MM.1S (cell line): ENCODE data around the gene OR2T27.
A peak's percentile ranks its signal among the peaks of the same experiment; 100 is the strongest.
"Not testable (repeated sequence)": the region's sequence is repeated elsewhere in the genome, so short reads cannot be mapped to it uniquely, and the experiment has no call there.

ENCODE experiments used
- DNase-seq: peaks from one replicate; pipeline ENCODE4 v3.0.0-alpha.2; 2015
- H2AFZ ChIP-seq: fragments of 300-600 bp; sonication (generic); 2 replicates; pipeline ENCODE4 v1.6.0; 2016; ENCODE audit warnings: antibody characterized with exemption, low read length
- H3F3A ChIP-seq: fragments of 300-600 bp; sonication (generic); 2 replicates; pipeline ENCODE4 v1.6.1; 2016; ENCODE audit warnings: mild to moderate bottlenecking, antibody characterized with exemption, low read length, moderate library complexity, mixed read lengths; ENCODE audit not compliant: insufficient read depth
- H3K27ac ChIP-seq: fragments of 300-600 bp; sonication (generic); 2 replicates; pipeline ENCODE4 v1.5.1; 2016; ENCODE audit warnings: mild to moderate bottlenecking, low read length
- H3K27me3 ChIP-seq: fragments of 300-600 bp; sonication (generic); replicated peaks from 2 replicates; pipeline ENCODE4 v1.6.0; 2016; ENCODE audit warnings: low read length; ENCODE audit not compliant: insufficient read depth
- H3K36me3 ChIP-seq: fragments of 300-600 bp; sonication (generic); replicated peaks from 2 replicates; pipeline ENCODE4 v1.6.1; 2016; ENCODE audit warnings: mild to moderate bottlenecking, low read length, mixed read lengths; ENCODE audit not compliant: insufficient read depth
- H3K4me1 ChIP-seq: fragments of 300-600 bp; sonication (generic); 2 replicates; pipeline ENCODE4 v1.6.1; 2016; ENCODE audit warnings: low read length, mixed read lengths
- H3K4me2 ChIP-seq: fragments of 300-600 bp; sonication (generic); 2 replicates; pipeline ENCODE4 v1.6.0; 2016; ENCODE audit warnings: low read depth, low read length
- H3K4me3 ChIP-seq: fragments of 300-600 bp; sonication (generic); 2 replicates; pipeline ENCODE4 v1.5.1; 2016; ENCODE audit warnings: low read length, mixed read lengths
- H3K79me2 ChIP-seq: fragments of 300-600 bp; sonication (generic); 2 replicates; pipeline ENCODE4 v1.6.1; 2016; ENCODE audit warnings: mixed run types, low read length, mixed read lengths
- H3K9ac ChIP-seq: fragments of 300-600 bp; sonication (generic); 2 replicates; pipeline ENCODE4 v1.6.1; 2016; ENCODE audit warnings: low read length, mixed read lengths
- H3K9me2 ChIP-seq: fragments of 300-600 bp; sonication (generic); replicated peaks from 2 replicates; pipeline ENCODE4 v1.6.1; 2016; ENCODE audit warnings: mild to moderate bottlenecking, low read length, mixed read lengths; ENCODE audit not compliant: insufficient read depth
- H3K9me3 ChIP-seq: fragments of 300-600 bp; sonication (generic); replicated peaks from 2 replicates; pipeline ENCODE4 v1.6.1; 2016; ENCODE audit warnings: mild to moderate bottlenecking, low read length, mixed read lengths; ENCODE audit not compliant: insufficient read depth
- H4K20me1 ChIP-seq: fragments of 300-600 bp; sonication (generic); 2 replicates; pipeline ENCODE4 v1.6.1; 2016; ENCODE audit warnings: mild to moderate bottlenecking, low read length, moderate library complexity, mixed read lengths; ENCODE audit not compliant: insufficient read depth
- EZH2 ChIP-seq: fragments of 300-600 bp; sonication (generic); optimal IDR thresholded peaks from 2 replicates; pipeline ENCODE3; 2017; ENCODE audit warnings: low read depth, mild to moderate bottlenecking, antibody characterized with exemption, low read length, mixed read lengths
- EZH2phosphoT487 ChIP-seq: fragments of 300-600 bp; sonication (generic); IDR thresholded peaks from 2 replicates; pipeline ENCODE4 v1.6.1; 2018; ENCODE audit warnings: antibody characterized with exemption, low read length
- TF ChIP-seq, protein P1 (sequence below): fragments of 300-600 bp; sonication (generic); IDR thresholded peaks from 2 replicates; pipeline ENCODE4 v1.5.1; 2016; ENCODE audit warnings: antibody characterized with exemption, low read length, mixed read lengths

OR2T27 gene

GRCh38 chr1:248688527-248689298, 33.4 kb upstream of the OR2T27 start:
- DNase-seq = no peak
- Histone ChIP-seq H3K9ac (no peak overlapping the region), H3F3A (no peaks in the 10 kb centered on the region), H3K36me3 (no peaks in the 10 kb centered on the region), H2AFZ (no peak overlapping the region), H3K4me2 (no peak overlapping the region), H3K9me2 (no peaks in the 10 kb centered on the region), H3K9me3 (no peaks in the 10 kb centered on the region), H4K20me1 (no peaks in the 10 kb centered on the region), H3K27ac (no peak overlapping the region), H3K27me3 (no peaks in the 10 kb centered on the region), H3K79me2 (no peaks in the 10 kb centered on the region), H3K4me1 (no peaks in the 10 kb centered on the region), H3K4me3 (no peak overlapping the region)
- no peak for TF ChIP-seq EZH2phosphoT487

DNA sequence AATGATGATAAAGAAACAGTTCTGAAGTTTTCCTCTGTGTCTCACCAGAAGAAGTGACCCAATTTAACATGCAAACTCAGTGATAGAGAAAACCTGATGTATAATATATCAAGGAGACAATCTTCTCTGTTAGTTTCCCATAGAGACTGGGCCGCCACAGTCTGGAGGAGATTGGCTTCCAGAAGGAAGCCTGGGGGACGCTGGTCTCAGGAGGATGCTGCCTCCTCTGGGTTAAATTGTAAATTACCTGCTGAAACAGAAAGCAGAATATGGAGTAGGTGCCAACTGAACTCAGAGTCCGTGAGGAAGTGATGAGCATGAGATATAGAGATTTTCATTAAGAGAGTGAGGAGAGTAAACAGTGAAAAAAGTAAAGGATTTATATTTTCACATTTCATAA, 31.5 kb upstream of the OR2T27 start:
- no peak overlapping the region for H3K4me2 ChIP-seq

GRCh38 chr1:248681651-248682050, 26.3 kb upstream of the OR2T27 start:
- Histone ChIP-seq H3K27me3 (no peaks in the 10 kb centered on the region), H3K4me2 (no peak overlapping the region), H3K9me3 (no peaks in the 10 kb centered on the region), H2AFZ (no peak overlapping the region), H3K79me2 (no peaks in the 10 kb centered on the region), H3K4me1 (no peaks in the 10 kb centered on the region), H3F3A (no peaks in the 10 kb centered on the region), H4K20me1 (no peaks in the 10 kb centered on the region), H3K9me2 (no peaks in the 10 kb centered on the region), H3K27ac (no peak overlapping the region), H3K4me3 (no peak overlapping the region), H3K36me3 (no peaks in the 10 kb centered on the region), H3K9ac (no peak overlapping the region)
- TF ChIP-seq EZH2phosphoT487 (no peak), EZH2 (no peak)
- TF ChIP-seq, protein P1, sequence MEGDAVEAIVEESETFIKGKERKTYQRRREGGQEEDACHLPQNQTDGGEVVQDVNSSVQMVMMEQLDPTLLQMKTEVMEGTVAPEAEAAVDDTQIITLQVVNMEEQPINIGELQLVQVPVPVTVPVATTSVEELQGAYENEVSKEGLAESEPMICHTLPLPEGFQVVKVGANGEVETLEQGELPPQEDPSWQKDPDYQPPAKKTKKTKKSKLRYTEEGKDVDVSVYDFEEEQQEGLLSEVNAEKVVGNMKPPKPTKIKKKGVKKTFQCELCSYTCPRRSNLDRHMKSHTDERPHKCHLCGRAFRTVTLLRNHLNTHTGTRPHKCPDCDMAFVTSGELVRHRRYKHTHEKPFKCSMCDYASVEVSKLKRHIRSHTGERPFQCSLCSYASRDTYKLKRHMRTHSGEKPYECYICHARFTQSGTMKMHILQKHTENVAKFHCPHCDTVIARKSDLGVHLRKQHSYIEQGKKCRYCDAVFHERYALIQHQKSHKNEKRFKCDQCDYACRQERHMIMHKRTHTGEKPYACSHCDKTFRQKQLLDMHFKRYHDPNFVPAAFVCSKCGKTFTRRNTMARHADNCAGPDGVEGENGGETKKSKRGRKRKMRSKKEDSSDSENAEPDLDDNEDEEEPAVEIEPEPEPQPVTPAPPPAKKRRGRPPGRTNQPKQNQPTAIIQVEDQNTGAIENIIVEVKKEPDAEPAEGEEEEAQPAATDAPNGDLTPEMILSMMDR = no peak
- DNase-seq = no peak

More for the DNA sequence above, 31.5 kb upstream of the OR2T27 start:
- no peak overlapping the region for H3K9ac ChIP-seq
- H3K36me3 ChIP-seq = no peaks in the 10 kb centered on the region
- H3K79me2 ChIP-seq = no peaks in the 10 kb centered on the region
- H3K4me1 ChIP-seq = no peaks in the 10 kb centered on the region
- H3K27ac ChIP-seq = no peak overlapping the region
- no peaks in the 10 kb centered on the region for H3F3A ChIP-seq
- H3K4me3 ChIP-seq = no peak overlapping the region
- no peaks in the 10 kb centered on the region for H4K20me1 ChIP-seq
- no peaks in the 10 kb centered on the region for H3K27me3 ChIP-seq
- no peaks in the 10 kb centered on the region for H3K9me2 ChIP-seq
- TF ChIP-seq EZH2 = no peak
- TF ChIP-seq, protein P1 = peak; percentile 71
- H2AFZ ChIP-seq = no peak overlapping the region
- DNase-seq = peak; percentile 50
- no peaks in the 10 kb centered on the region for H3K9me3 ChIP-seq

- Histone ChIP-seq H3K9ac (no peak overlapping the region), H3K9me2 (no peaks in the 10 kb centered on the region), H3K4me1 (no peaks in the 10 kb centered on the region), H3K27me3 (no peaks in the 10 kb centered on the region), H3K36me3 (no peaks in the 10 kb centered on the region), H3K4me3 (no peak overlapping the region), H4K20me1 (no peaks in the 10 kb centered on the region), H3F3A (no peaks in the 10 kb centered on the region), H3K79me2 (no peaks in the 10 kb centered on the region), H2AFZ (no peak overlapping the region), H3K27ac (no peak overlapping the region), H3K9me3 (no peaks in the 10 kb centered on the region), H3K4me2 (no peak overlapping the region)
- DNase-seq = no peak
- TF ChIP-seq EZH2phosphoT487 (no peak), EZH2 (no peak)
- TF ChIP-seq, protein P1 = no peak
Observed at GRCh38 chr1:248670003-248670402, 14.7 kb upstream of the OR2T27 start.

DNA sequence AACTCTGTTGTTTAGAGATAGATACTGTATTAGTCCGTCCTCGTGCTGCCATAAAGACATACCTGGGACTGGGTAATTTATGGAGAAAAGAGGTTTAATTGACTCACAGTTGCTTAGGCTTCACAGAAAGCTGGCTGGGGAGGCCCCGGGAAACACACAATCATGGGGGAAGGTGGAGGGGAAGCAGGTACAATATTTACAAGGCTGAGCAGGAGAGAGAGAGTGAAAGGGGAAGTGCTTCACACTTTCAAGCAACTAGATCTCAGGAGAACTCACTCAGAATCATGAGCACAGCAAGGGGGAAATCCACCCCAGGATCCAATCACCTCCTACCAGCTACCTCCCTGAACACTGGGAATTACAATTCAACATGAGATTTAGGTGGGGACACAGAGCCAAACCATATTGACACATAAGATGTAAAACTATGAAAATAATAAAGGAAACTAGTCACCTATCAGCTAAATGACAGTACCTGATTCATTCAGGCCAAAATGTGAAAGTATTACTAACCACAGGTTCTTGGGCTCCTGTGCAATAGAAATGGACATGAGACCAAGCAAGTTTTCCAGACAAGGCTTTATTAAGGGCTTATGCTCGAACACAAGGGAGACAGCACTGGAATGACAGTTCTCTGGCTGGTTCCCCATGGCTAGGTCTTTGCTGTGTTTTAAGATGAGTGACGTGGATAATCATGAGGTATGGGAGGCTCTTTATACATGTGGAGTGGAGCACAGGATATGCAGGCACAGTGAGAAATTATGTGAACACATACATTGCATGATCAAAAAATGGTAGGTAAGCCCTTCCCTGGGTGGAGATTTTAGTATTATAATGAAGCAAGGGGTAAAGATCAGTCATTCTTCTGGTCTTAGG, 8.4 kb upstream of the OR2T27 start:
- H3K4me2 ChIP-seq, H2AFZ ChIP-seq, H3F3A ChIP-seq, H3K27me3 ChIP-seq, H3K9ac ChIP-seq, H3K9me3 ChIP-seq, H3K36me3 ChIP-seq, H3K9me2 ChIP-seq, H3K4me1 ChIP-seq, H3K79me2 ChIP-seq, DNase-seq, H3K4me3 ChIP-seq, H4K20me1 ChIP-seq, H3K27ac ChIP-seq: not testable (repeated sequence)
